K562 (cell line): ENCODE results near the gene PPP2R1B. TPM values are rescaled to one million over a fixed set of nuclear protein-coding genes. Genes with fewer than 3 reads are reported as not detected.

Experiments
- ATAC-seq: fragments of 200-7000 bp; cut with Tn5 transposase; 3 replicates; pipeline ENCODE4 v1.9.1; 2020; ENCODE audit warnings: moderate library complexity
- BruUV-seq: library from RNA; stranded (reverse); fragments of 400-500 nt; replicated peaks from 2 replicates; lab custom pipeline; 2021; lab: Mats Ljungman, UMichigan
- CTCF ChIA-PET: fragments of 300-600 bp; formaldehyde crosslinking; extraction: SDS; loops from one replicate; lab custom pipeline; 2021; ENCODE audit warnings: low intra/inter-chr PET ratio; lab: Yijun Ruan, JAX
- POLR2A ChIA-PET: fragments of 300-600, 350-650 bp; sonication (Branson Sonifier 250); formaldehyde crosslinking; extraction: SDS; loops from one replicate; lab custom pipeline; 2021; ENCODE audit warnings: antibody characterized with exemption, inconsistent platforms; lab: Yijun Ruan, JAX
- DNase-seq, 4 experiments: peaks; one replicate each; pipeline versions ENCODE4 v3.0.0 to v3.0.0-alpha.2; 2011 to 2018; ENCODE audit warnings: low spot score in 3 of 4, mixed read lengths in 3 of 4; ENCODE audit errors: extremely low read depth in 1 of 4
- FAIRE-seq: peaks from 2 replicates; lab custom pipeline; 2011; peaks lifted over from hg19 to GRCh38; lab: Jason Lieb, UNC
- H2AFZ ChIP-seq: 2 replicates; pipeline ENCODE4 v1.6.0; 2011; ENCODE audit warnings: low read depth, low read length, control low read depth, inconsistent platforms
- H3K27ac ChIP-seq: fragments of 200-600 bp; 3 replicates; pipeline ENCODE4 v1.8.0; 2011; ENCODE audit warnings: low read depth, mild to moderate bottlenecking, control low read depth, inconsistent platforms, low read length, moderate library complexity, mixed read lengths; ENCODE audit errors: extremely low read depth
- H3K27me3 ChIP-seq, 2 experiments: fragments of 300-600 bp in 1 of 2; 2 replicates in 1 of 2; 3 replicates in 1 of 2; pipeline versions ENCODE4 v1.6.0 to v1.8.0; 2011; ENCODE audit warnings: inconsistent platforms in 2 of 2, low read length in 2 of 2, mild to moderate bottlenecking in 1 of 2, mixed read lengths in 1 of 2, moderate library complexity in 1 of 2; ENCODE audit not compliant: control insufficient read depth in 2 of 2, insufficient read depth in 2 of 2
- H3K36me3 ChIP-seq: fragments of 300-600 bp; 3 replicates; pipeline ENCODE4 v1.8.0; 2011; ENCODE audit warnings: mild to moderate bottlenecking, low read length, inconsistent platforms; ENCODE audit not compliant: control insufficient read depth, insufficient read depth
- H3K4me1 ChIP-seq, 2 experiments: fragments of 200-600 bp in 1 of 2; replicated peaks in 1 of 2; 2 replicates in 1 of 2; 3 replicates in 1 of 2; pipeline versions ENCODE4 v1.5.1 to v1.8.0; 2011; ENCODE audit warnings: inconsistent platforms in 2 of 2, low read length in 2 of 2, mild to moderate bottlenecking in 1 of 2, mixed read lengths in 1 of 2, moderate library complexity in 1 of 2; ENCODE audit not compliant: control insufficient read depth in 2 of 2, insufficient read depth in 2 of 2
- H3K4me2 ChIP-seq: 2 replicates; pipeline ENCODE4 v1.6.1; 2011; ENCODE audit warnings: low read length, control low read depth, inconsistent platforms, mixed read lengths; ENCODE audit not compliant: insufficient read depth
- H3K4me3 ChIP-seq: fragments of 200-600 bp; sonication (generic), shearing (Covaris generic); 2 replicates; pipeline ENCODE4 v1.5.1; 2016; ENCODE audit warnings: control low read depth, inconsistent platforms
- H3K79me2 ChIP-seq: fragments of 200-600 bp; 3 replicates; pipeline ENCODE4 v1.8.0; 2011; ENCODE audit warnings: low read length, inconsistent platforms; ENCODE audit not compliant: control insufficient read depth, insufficient read depth
- H3K9ac ChIP-seq, 2 experiments: 2 replicates each; pipeline versions ENCODE4 v1.6.0 to v1.6.1; 2011; ENCODE audit warnings: low read depth in 2 of 2, low read length in 2 of 2, control low read depth in 1 of 2, inconsistent platforms in 1 of 2, mild to moderate bottlenecking in 1 of 2, mixed read lengths in 1 of 2; ENCODE audit not compliant: insufficient read depth in 1 of 2
- H3K9me1 ChIP-seq: one replicate; pipeline ENCODE4 v1.6.0; 2011; ENCODE audit warnings: inconsistent platforms, mild to moderate bottlenecking, low read length, moderate library complexity; ENCODE audit not compliant: control insufficient read depth, insufficient read depth
- H3K9me3 ChIP-seq: replicated peaks from 2 replicates; pipeline ENCODE4 v1.5.1; 2011; ENCODE audit warnings: low read depth, low read length, inconsistent platforms; ENCODE audit not compliant: control insufficient read depth, insufficient read depth
- H4K20me1 ChIP-seq: replicated peaks from 2 replicates; pipeline ENCODE4 v1.6.1; 2011; ENCODE audit warnings: low read length, inconsistent platforms, mixed read lengths; ENCODE audit not compliant: control insufficient read depth, insufficient read depth
- BDP1 ChIP-seq: IDR thresholded peaks from 3 replicates; pipeline ENCODE4 v1.6.1; 2011; ENCODE audit not compliant: insufficient read length, insufficient read depth
- CBFB ChIP-seq: sonication (generic); formaldehyde crosslinking; IDR thresholded peaks from 2 replicates; pipeline ENCODE4 v1.4.0; 2020; ENCODE audit warnings: mild to moderate bottlenecking, missing genetic modification reagents
- KHSRP ChIP-seq: fragments of 450-650 bp; IDR thresholded peaks from 2 replicates; pipeline ENCODE4 v1.6.1; 2017
- MTF1 ChIP-seq: fragments of 250-450 bp; sonication (Bioruptor Pico); IDR thresholded peaks from 2 replicates; pipeline ENCODE4 v1.9.0; 2021; ENCODE audit warnings: moderate library complexity, mild to moderate bottlenecking, inconsistent platforms, borderline replicate concordance
- NFIC ChIP-seq: fragments of 450-650 bp; IDR thresholded peaks from 2 replicates; pipeline ENCODE4 v1.6.1; 2017; ENCODE audit warnings: mild to moderate bottlenecking, inconsistent platforms
- NR2F6 ChIP-seq: fragments of 450-650 bp; formaldehyde crosslinking; IDR thresholded peaks from 2 replicates; pipeline ENCODE4 v1.4.0; 2020; ENCODE audit warnings: mild to moderate bottlenecking
- POLR2AphosphoS5 ChIP-seq: IDR thresholded peaks from 2 replicates; pipeline ENCODE4 v1.6.1; 2011; ENCODE audit warnings: mild to moderate bottlenecking, low read depth, low read length, moderate library complexity; ENCODE audit not compliant: control insufficient read depth, insufficient read depth
- PTTG1 ChIP-seq: fragments of 450-650 bp; IDR thresholded peaks from 2 replicates; pipeline ENCODE4 v1.6.1; 2016; ENCODE audit warnings: low read depth, mild to moderate bottlenecking, missing genetic modification characterization, missing compliant biosample characterization
- RFX5 ChIP-seq: IDR thresholded peaks from 2 replicates; pipeline ENCODE4 v1.6.1; 2011; ENCODE audit warnings: low read depth, mild to moderate bottlenecking, improper control_type of control experiment, low read length
- TARDBP ChIP-seq: fragments of 450-650 bp; IDR thresholded peaks from 2 replicates; pipeline ENCODE4 v1.6.1; 2016
- ZBTB17 ChIP-seq: fragments of 450-650 bp; formaldehyde crosslinking; IDR thresholded peaks from 2 replicates; pipeline ENCODE4 v1.4.0; 2020; ENCODE audit warnings: mild to moderate bottlenecking
- ZFP1 ChIP-seq: fragments of 450-650 bp; formaldehyde crosslinking; IDR thresholded peaks from 2 replicates; pipeline ENCODE4 v1.4.0; 2020; ENCODE audit warnings: mild to moderate bottlenecking, mixed read lengths
- ZNF146 ChIP-seq: IDR thresholded peaks from one replicate; pipeline ENCODE4 v1.6.1; 2018; ENCODE audit warnings: missing compliant biosample characterization; ENCODE audit not compliant: unreplicated experiment
- ZNF316 ChIP-seq: fragments of 450-650 bp; IDR thresholded peaks from 2 replicates; pipeline ENCODE4 v1.6.1; 2016
- WGBS: fragments of 100-300 bp; shearing (Covaris generic); methylation state at CpG from one replicate; pipeline ENCODE4 v1.1.6; 2016; ENCODE audit warnings: low coverage, mixed read lengths; ENCODE audit not compliant: insufficient coverage; ENCODE audit errors: missing lambda C conversion rate; 5-methylcytosine and 5-hydroxymethylcytosine counted together
- in situ Hi-C: fragments of 300-500 bp; cut with MboI; formaldehyde crosslinking; loops from 4 replicates; pipeline ENCODE4 v1.15.0; 2018; ENCODE audit warnings: inconsistent platforms, mixed read lengths
- intact Hi-C: fragments of 100-400 bp; cut with micrococcal nuclease; formaldehyde crosslinking; loops from 2 replicates; pipeline ENCODE4 v1.14.2; 2022
- polyA plus RNA-seq, 8 experiments: library from polyadenylated mRNA; depleted of rRNA in 4 of 8; stranded (reverse) in 5 of 8; unstranded in 3 of 8; fragments of >200 nt; fragmentation: Nextera tagmentation in 2 of 8; fragmentation: Illumina TruSeq in 1 of 8; extraction: Ambion mirVana in 2 of 8; extraction: Trizol in 1 of 8; gene quantifications; 2 replicates each; pipeline versions ENCODE4 v1.2.1 to v1.2.3, GENCODE V29; 2011 to 2014; ENCODE audit warnings: inconsistent platforms in 1 of 8, missing spikeins in 1 of 8
- total RNA-seq, 7 experiments: library from RNA; depleted of rRNA in 6 of 7; stranded (reverse); fragments of >200 nt in 6 of 7; fragmentation: Illumina TruSeq in 2 of 7; extraction: Trizol in 2 of 7; gene quantifications; 2 replicates each; pipeline versions ENCODE4 v1.2.1 to v1.2.3, GENCODE V29; 2011 to 2021; ENCODE audit warnings: low replicate concordance in 1 of 7
- TF ChIP-seq, protein P1 (sequence below): fragments of 250-450 bp; sonication (Bioruptor Pico); IDR thresholded peaks from 2 replicates; pipeline ENCODE4 v1.4.0; 2020
- TF ChIP-seq, protein P2 (sequence below), 2 experiments: IDR thresholded peaks in 1 of 2; conservative IDR thresholded peaks in 1 of 2; 2 replicates each; pipeline ENCODE4 v1.6.1; 2016; ENCODE audit warnings: low read depth in 2 of 2, mild to moderate bottlenecking in 1 of 2, missing compliant biosample characterization in 1 of 2, missing genetic modification characterization in 1 of 2, moderate library complexity in 1 of 2

The PPP2R1B gene
- total and polyA plus RNA-seq, 9 of the 15 experiments (the other 6 are each of a cell fraction or from before 2014, with no cell fraction given): 24.6 to 68.5 (median 39.8) TPM

DNA sequence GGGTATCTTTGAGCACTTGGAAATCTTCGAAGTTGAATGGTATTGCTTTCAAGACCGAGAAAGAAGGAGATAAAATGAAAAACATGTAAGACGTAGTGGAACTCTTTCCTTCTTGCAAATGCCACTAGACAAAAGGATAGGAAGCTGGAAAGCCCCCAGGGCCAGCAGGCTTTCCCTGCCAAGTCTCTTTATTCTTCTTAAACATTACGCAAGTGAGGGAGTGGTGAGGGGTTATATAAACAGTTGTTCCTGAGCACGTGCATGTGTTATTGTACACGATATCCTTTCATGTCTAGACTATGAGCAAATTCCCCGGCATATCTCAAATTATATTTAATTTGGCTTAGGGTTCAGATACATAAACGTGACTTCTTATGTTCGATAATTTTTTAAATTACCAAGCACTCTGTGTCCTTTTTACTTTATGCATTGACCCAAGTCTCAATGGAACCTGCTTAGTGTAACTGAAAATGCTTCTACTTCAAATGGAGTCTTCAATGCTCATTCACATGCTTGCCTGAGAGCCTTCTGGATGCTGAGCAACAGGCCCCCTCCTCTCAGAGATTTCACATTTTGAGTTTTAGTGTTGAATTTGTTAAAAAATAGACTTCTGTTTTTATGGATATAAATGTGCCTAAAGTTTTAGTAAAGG is 59.0 kb downstream of the PPP2R1B start:
- ChIA-PET POLR2A (no interaction called here), CTCF (no interaction called here)
- Histone ChIP-seq H3K9me3 (no peaks in the 10 kb centered on the region), H3K4me1 (no peaks in the 10 kb centered on the region; a peak in 1 of 5 replicates), H3K4me2 (no peak overlapping the region), H3K9me1 (no peaks in the 10 kb centered on the region), H3K27ac (no peak overlapping the region), H3K27me3 (no peaks in the 10 kb centered on the region), H4K20me1 (no peaks in the 10 kb centered on the region), H3K36me3 (peaks cover 40% of the 10 kb centered on the region; the same call in 2 of the 3 replicates), H3K4me3 (no peak overlapping the region), H2AFZ (no peak overlapping the region), H3K9ac (no peak overlapping the region), H3K79me2 (no peaks in the 10 kb centered on the region)
- TF ChIP-seq ZNF316 (no peak), NR2F6 (no peak), ZBTB17 (CRISPR knock-in tag) (no peak), ZFP1 (CRISPR knock-in tag) (no peak), POLR2AphosphoS5 (no peak), MTF1 (CRISPR knock-in tag) (no peak), PTTG1 (no peak), CBFB (CRISPR knock-in tag) (no peak), NFIC (no peak), TARDBP (no peak), BDP1 (no peak), ZNF146 (CRISPR knock-in tag) (no peak), RFX5 (no peak), KHSRP (no peak)
- TF ChIP-seq, protein P1, sequence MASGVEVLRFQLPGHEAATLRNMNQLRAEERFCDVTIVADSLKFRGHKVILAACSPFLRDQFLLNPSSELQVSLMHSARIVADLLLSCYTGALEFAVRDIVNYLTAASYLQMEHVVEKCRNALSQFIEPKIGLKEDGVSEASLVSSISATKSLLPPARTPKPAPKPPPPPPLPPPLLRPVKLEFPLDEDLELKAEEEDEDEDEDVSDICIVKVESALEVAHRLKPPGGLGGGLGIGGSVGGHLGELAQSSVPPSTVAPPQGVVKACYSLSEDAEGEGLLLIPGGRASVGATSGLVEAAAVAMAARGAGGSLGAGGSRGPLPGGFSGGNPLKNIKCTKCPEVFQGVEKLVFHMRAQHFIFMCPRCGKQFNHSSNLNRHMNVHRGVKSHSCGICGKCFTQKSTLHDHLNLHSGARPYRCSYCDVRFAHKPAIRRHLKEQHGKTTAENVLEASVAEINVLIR (CRISPR knock-in tag): no peak
- TF ChIP-seq, protein P2, sequence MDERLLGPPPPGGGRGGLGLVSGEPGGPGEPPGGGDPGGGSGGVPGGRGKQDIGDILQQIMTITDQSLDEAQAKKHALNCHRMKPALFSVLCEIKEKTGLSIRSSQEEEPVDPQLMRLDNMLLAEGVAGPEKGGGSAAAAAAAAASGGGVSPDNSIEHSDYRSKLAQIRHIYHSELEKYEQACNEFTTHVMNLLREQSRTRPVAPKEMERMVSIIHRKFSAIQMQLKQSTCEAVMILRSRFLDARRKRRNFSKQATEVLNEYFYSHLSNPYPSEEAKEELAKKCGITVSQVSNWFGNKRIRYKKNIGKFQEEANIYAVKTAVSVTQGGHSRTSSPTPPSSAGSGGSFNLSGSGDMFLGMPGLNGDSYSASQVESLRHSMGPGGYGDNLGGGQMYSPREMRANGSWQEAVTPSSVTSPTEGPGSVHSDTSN (CRISPR knock-in tag; IDR thresholded peaks at IDR 0.05; ENCODE audit: low read depth): no peak
- TF ChIP-seq, protein P2 (tag; conservative IDR thresholded peaks at IDR 0.05; ENCODE audit: low read depth): no peak
- FAIRE-seq (no peak), ATAC-seq (no peak), DNase-seq (no peak)
- 91% methylated on average over 9 of the region's 9 CpGs for WGBS
- BruUV-seq: no TSS peak
- in situ Hi-C loops: no loop called here
- intact Hi-C loops: no loop called here
